HUES6 (cell line): ENCODE results near the gene SLC22A14.

Source experiments
- H3K27ac ChIP-seq: 2 replicates; pipeline ENCODE4 v1.7.0; 2013; ENCODE audit warnings: low read depth, mild to moderate bottlenecking, low read length, inconsistent platforms
- H3K27me3 ChIP-seq: 2 replicates; pipeline ENCODE4 v1.6.1; 2013; ENCODE audit warnings: low read length; ENCODE audit not compliant: control insufficient read depth, insufficient read depth
- H3K36me3 ChIP-seq: 2 replicates; pipeline ENCODE4 v1.6.1; 2013; ENCODE audit warnings: low read length; ENCODE audit not compliant: control insufficient read depth, insufficient read depth
- H3K4me1 ChIP-seq: 2 replicates; pipeline ENCODE4 v1.6.1; 2013; ENCODE audit warnings: low read length; ENCODE audit not compliant: control insufficient read depth, insufficient read depth
- H3K4me3 ChIP-seq: 2 replicates; pipeline ENCODE4 v1.5.1; 2013; ENCODE audit warnings: low read depth, low read length
- H3K9ac ChIP-seq: one replicate; pipeline ENCODE4 v1.6.1; 2013; ENCODE audit warnings: mild to moderate bottlenecking, low read length
- H3K9me3 ChIP-seq: 2 replicates; pipeline ENCODE4 v1.6.1; 2013; ENCODE audit warnings: low read depth, low read length; ENCODE audit not compliant: control insufficient read depth, insufficient read depth

The SLC22A14 gene

GRCh38 chr3:38327335-38328009 lies 45.4 kb downstream of the SLC22A14 start:
- no peak overlapping the region for H3K9ac ChIP-seq
- no peak overlapping the region for H3K4me3 ChIP-seq
- H3K9me3 ChIP-seq: 0 out of 2 replicates have a peak, but pooled peaks cover 4% of the 10 kb centered on the region
- H3K27me3 ChIP-seq: no peaks in the 10 kb centered on the region
- H3K36me3 ChIP-seq: no peaks in the 10 kb centered on the region
- H3K4me1 ChIP-seq: no peaks in the 10 kb centered on the region
- no peak overlapping the region for H3K27ac ChIP-seq

- H3K9me3 ChIP-seq: 0 out of 2 replicates have a peak, but pooled peaks cover 3% of the 10 kb centered on the region
- H3K27me3 ChIP-seq: no peaks in the 10 kb centered on the region
- H3K4me3 ChIP-seq: no peak overlapping the region
- no peak overlapping the region for H3K27ac ChIP-seq
- H3K36me3 ChIP-seq: no peaks in the 10 kb centered on the region
- H3K9ac ChIP-seq: no peak overlapping the region
- H3K4me1 ChIP-seq: no peaks in the 10 kb centered on the region
Observed at GRCh38 chr3:38331257-38332022, 49.3 kb downstream of the SLC22A14 start.

- H3K27ac ChIP-seq: no peak overlapping the region
- no peak overlapping the region for H3K4me3 ChIP-seq
- H3K27me3 ChIP-seq: no peaks in the 10 kb centered on the region
- 0 out of 2 replicates have a peak, but pooled peaks cover 2% of the 10 kb centered on the region for H3K9me3 ChIP-seq
- H3K36me3 ChIP-seq: no peaks in the 10 kb centered on the region
- no peaks in the 10 kb centered on the region for H3K4me1 ChIP-seq
- H3K9ac ChIP-seq: no peak overlapping the region
Observed at GRCh38 chr3:38332201-38332600, 50.1 kb downstream of the SLC22A14 start.

GRCh38 chr3:38334142-38335055 lies 52.3 kb downstream of the SLC22A14 start:
- H3K27me3 ChIP-seq: no peaks in the 10 kb centered on the region
- no peak overlapping the region for H3K4me3 ChIP-seq
- H3K9ac ChIP-seq: no peak overlapping the region
- H3K4me1 ChIP-seq: no peaks in the 10 kb centered on the region
- H3K36me3 ChIP-seq: no peaks in the 10 kb centered on the region
- H3K27ac ChIP-seq: no peak overlapping the region
- H3K9me3 ChIP-seq: no peaks in the 10 kb centered on the region

- H3K9me3 ChIP-seq: no peaks in the 10 kb centered on the region
- no peak overlapping the region for H3K4me3 ChIP-seq
- H3K4me1 ChIP-seq: no peaks in the 10 kb centered on the region
- H3K27ac ChIP-seq: no peak overlapping the region
- no peaks in the 10 kb centered on the region for H3K27me3 ChIP-seq
- no peak overlapping the region for H3K9ac ChIP-seq
- H3K36me3 ChIP-seq: no peaks in the 10 kb centered on the region
Observed at GRCh38 chr3:38335263-38335662, 53.2 kb downstream of the SLC22A14 start.

GRCh38 chr3:38337703-38338102 lies 55.6 kb downstream of the SLC22A14 start:
- no peaks in the 10 kb centered on the region for H3K27me3 ChIP-seq
- H3K27ac ChIP-seq: no peak overlapping the region
- no peaks in the 10 kb centered on the region for H3K4me1 ChIP-seq
- H3K36me3 ChIP-seq: no peaks in the 10 kb centered on the region
- H3K9me3 ChIP-seq: no peaks in the 10 kb centered on the region; the same call in 1 of the 2 replicates
- no peak overlapping the region for H3K9ac ChIP-seq
- no peak overlapping the region for H3K4me3 ChIP-seq

- Histone ChIP-seq H3K9ac (no peak overlapping the region), H3K27ac (no peak overlapping the region), H3K9me3 (peaks cover 3% of the 10 kb centered on the region; the same call in 1 of the 2 replicates), H3K4me3 (no peak overlapping the region), H3K36me3 (no peaks in the 10 kb centered on the region), H3K27me3 (peaks cover 14% of the 10 kb centered on the region), H3K4me1 (no peaks in the 10 kb centered on the region)
Observed at GRCh38 chr3:38343797-38344594, 61.9 kb downstream of the SLC22A14 start.

- no peak overlapping the region for H3K9ac ChIP-seq
Observed at GRCh38 chr3:38345879-38346586, 63.9 kb downstream of the SLC22A14 start.

GRCh38 chr3:38346587-38347410 lies 64.7 kb downstream of the SLC22A14 start, which contains the start of gene XYLB:
TSS of gene XYLB (plus strand) at chr3:38346785. CDS start at chr3:38346869, 84 bp downstream.
- Histone ChIP-seq H3K9ac (peak within 1 kb of the TSS; percentile 21), H3K27me3 (peaks cover 14% of the 10 kb centered on the region), H3K4me1 (no peaks in the 10 kb centered on the region), H3K9me3 (peaks cover 3% of the 10 kb centered on the region; the same call in 1 of the 2 replicates), H3K4me3 (peak within 1 kb of the TSS; percentile 77), H3K36me3 (no peaks in the 10 kb centered on the region), H3K27ac (no peak within 1 kb of the TSS)

More at GRCh38 chr3:38345879-38346586, 63.9 kb downstream of the SLC22A14 start:
- no peaks in the 10 kb centered on the region for H3K4me1 ChIP-seq
- H3K4me3 ChIP-seq: peak overlapping the region; percentile 77
- H3K36me3 ChIP-seq: no peaks in the 10 kb centered on the region
- H3K9me3 ChIP-seq: peaks cover 3% of the 10 kb centered on the region; the same call in 1 of the 2 replicates
- no peak overlapping the region for H3K27ac ChIP-seq
- peaks cover 14% of the 10 kb centered on the region for H3K27me3 ChIP-seq
